SK-N-SH (cell line): ENCODE data around the gene SLC9A4. TPM values are rescaled to one million over a fixed set of nuclear protein-coding genes. Genes with fewer than 3 reads are reported as not detected.

Experiments used
- CTCF ChIA-PET: fragments of 300-600, 350-600 bp; formaldehyde crosslinking; extraction: SDS; loops from one replicate; lab custom pipeline; 2021; lab: Yijun Ruan, JAX
- POLR2A ChIA-PET: fragments of 350-600 bp; sonication (Branson Sonifier 250); formaldehyde crosslinking; extraction: SDS; loops from one replicate; lab custom pipeline; 2020; ENCODE audit warnings: antibody characterized with exemption, inconsistent platforms; lab: Yijun Ruan, JAX
- DNase-seq: peaks from one replicate; pipeline ENCODE4 v3.0.0; 2012
- H2AFZ ChIP-seq: fragments of 200-600 bp; sonication (generic); 2 replicates; pipeline ENCODE4 v1.8.1; 2016; ENCODE audit warnings: antibody characterized with exemption, mild to moderate bottlenecking, low read depth
- H3F3A ChIP-seq: fragments of 200-600 bp; sonication (generic); replicated peaks from 2 replicates; pipeline ENCODE3; 2016; ENCODE audit warnings: antibody characterized with exemption, mild to moderate bottlenecking; ENCODE audit not compliant: insufficient read depth
- H3K27ac ChIP-seq, 2 experiments: fragments of 200-500 bp in 1 of 2; fragments of 200-600 bp in 1 of 2; sonication (Bioruptor generic) in 1 of 2; sonication (generic), shearing (Covaris generic) in 1 of 2; 2 replicates each; pipeline versions ENCODE4 v1.5.1 to v1.6.1; 2014 to 2016; ENCODE audit warnings: low read depth in 2 of 2, inconsistent platforms in 1 of 2, low read length in 1 of 2, mild to moderate bottlenecking in 1 of 2, mixed read lengths in 1 of 2
- H3K27me3 ChIP-seq: fragments of 200-600 bp; sonication (generic), shearing (Covaris generic); 2 replicates; pipeline ENCODE4 v1.6.1; 2016; ENCODE audit warnings: mixed run types; ENCODE audit not compliant: insufficient read depth
- H3K36me3 ChIP-seq, 2 experiments: fragments of 200-500 bp in 1 of 2; fragments of 200-600 bp in 1 of 2; sonication (Bioruptor generic) in 1 of 2; sonication (generic) in 1 of 2; replicated peaks in 1 of 2; 2 replicates each; pipeline versions ENCODE3 to v1.5.1; 2014 to 2016; ENCODE audit warnings: low read length in 1 of 2, mild to moderate bottlenecking in 1 of 2; ENCODE audit not compliant: insufficient read depth in 2 of 2, control insufficient read depth in 1 of 2
- H3K4me1 ChIP-seq, 2 experiments: fragments of 200-500 bp in 1 of 2; fragments of 200-600 bp in 1 of 2; sonication (Bioruptor generic) in 1 of 2; sonication (generic), shearing (Covaris generic) in 1 of 2; 2 replicates each; pipeline versions ENCODE4 v1.5.1 to v1.6.1; 2014 to 2016; ENCODE audit warnings: low read depth in 1 of 2, low read length in 1 of 2, mixed run types in 1 of 2; ENCODE audit not compliant: insufficient read depth in 2 of 2, control insufficient read depth in 1 of 2
- H3K4me2 ChIP-seq: fragments of 200-600 bp; sonication (generic), shearing (Covaris generic); 2 replicates; pipeline ENCODE4 v1.6.1; 2017; ENCODE audit warnings: mixed run types
- H3K4me3 ChIP-seq, 2 experiments: fragments of 200-500 bp in 1 of 2; fragments of 200-600 bp in 1 of 2; sonication (Bioruptor generic) in 1 of 2; sonication (generic), shearing (Covaris generic) in 1 of 2; 2 replicates each; pipeline versions ENCODE4 v1.5.1 to v1.8.1; 2014 to 2016; ENCODE audit warnings: low read depth in 2 of 2, inconsistent platforms in 1 of 2, low read length in 1 of 2, mild to moderate bottlenecking in 1 of 2, mixed read lengths in 1 of 2, moderate library complexity in 1 of 2
- H3K79me2 ChIP-seq: fragments of 200-600 bp; sonication (generic); 2 replicates; pipeline ENCODE4 v1.8.1; 2017; ENCODE audit warnings: mild to moderate bottlenecking; ENCODE audit not compliant: insufficient read depth
- H3K9ac ChIP-seq: fragments of 200-600 bp; sonication (generic); 2 replicates; pipeline ENCODE4 v1.6.1; 2017; ENCODE audit warnings: mixed run types
- H3K9me2 ChIP-seq: fragments of 200-600 bp; sonication (generic); 2 replicates; pipeline ENCODE4 v1.6.1; 2017; ENCODE audit warnings: mixed run types
- H3K9me3 ChIP-seq: fragments of 200-600 bp; sonication (generic); 2 replicates; pipeline ENCODE4 v1.6.1; 2017; ENCODE audit warnings: mixed run types, mild to moderate bottlenecking, moderate library complexity
- H4K20me1 ChIP-seq: fragments of 200-600 bp; sonication (generic); 2 replicates; pipeline ENCODE4 v1.6.1; 2017; ENCODE audit warnings: mild to moderate bottlenecking, mixed run types; ENCODE audit not compliant: insufficient read depth
- CHD2 ChIP-seq: fragments of 150-350 bp; IDR thresholded peaks from 2 replicates; pipeline ENCODE4 v1.6.1; 2018; ENCODE audit warnings: low read length; ENCODE audit not compliant: partially characterized antibody
- EP300 ChIP-seq, 2 experiments: IDR thresholded peaks; 2 replicates each; pipeline versions ENCODE4 v1.4.0 to v1.6.1; 2012; ENCODE audit warnings: borderline replicate concordance in 1 of 2, low read depth in 1 of 2, low read length in 1 of 2
- FOSL2 ChIP-seq: IDR thresholded peaks from 2 replicates; pipeline ENCODE4 v1.4.0; 2012; ENCODE audit warnings: low read depth, mild to moderate bottlenecking, moderate library complexity, borderline replicate concordance
- FOXJ3 ChIP-seq: sonication (generic); formaldehyde crosslinking; IDR thresholded peaks from 2 replicates; pipeline ENCODE4 v1.5.1; 2020; ENCODE audit warnings: mild to moderate bottlenecking, missing genetic modification reagents
- FOXM1 ChIP-seq: IDR thresholded peaks from 2 replicates; pipeline ENCODE4 v1.4.0; 2012; ENCODE audit warnings: low read depth, mild to moderate bottlenecking
- GABPA ChIP-seq: IDR thresholded peaks from 2 replicates; pipeline ENCODE4 v1.4.0; 2012; ENCODE audit warnings: low read depth, mild to moderate bottlenecking
- GATA2 ChIP-seq: sonication (generic); formaldehyde crosslinking; IDR thresholded peaks from 2 replicates; pipeline ENCODE4 v1.5.0; 2020; ENCODE audit warnings: mild to moderate bottlenecking, missing genetic modification reagents
- JUND ChIP-seq: IDR thresholded peaks from 2 replicates; pipeline ENCODE4 v1.4.0; 2012
- MEF2A ChIP-seq: IDR thresholded peaks from 2 replicates; pipeline ENCODE4 v1.4.0; 2012; ENCODE audit warnings: low read depth, borderline replicate concordance
- NFIC ChIP-seq: IDR thresholded peaks from 2 replicates; pipeline ENCODE4 v1.4.0; 2012; ENCODE audit warnings: borderline replicate concordance
- POLR2AphosphoS5 ChIP-seq: IDR thresholded peaks from 2 replicates; pipeline ENCODE4 v1.6.1; 2012; ENCODE audit warnings: low read depth, low read length
- RFX5 ChIP-seq: IDR thresholded peaks from 2 replicates; pipeline ENCODE4 v1.6.1; 2012; ENCODE audit warnings: mild to moderate bottlenecking, improper control_type of control experiment, low read length
- RXRA ChIP-seq: IDR thresholded peaks from 2 replicates; pipeline ENCODE4 v1.4.0; 2012; ENCODE audit warnings: low read depth, mild to moderate bottlenecking, borderline replicate concordance
- SIN3A ChIP-seq: IDR thresholded peaks from 2 replicates; pipeline ENCODE4 v1.6.1; 2012; ENCODE audit warnings: low read depth, mild to moderate bottlenecking, low read length, moderate library complexity, borderline replicate concordance
- SMC3 ChIP-seq: IDR thresholded peaks from 2 replicates; pipeline ENCODE4 v1.6.1; 2012; ENCODE audit warnings: low read depth, low read length, improper control_type of control experiment
- WGBS: methylation state at CpG from one replicate; pipeline ENCODE4 v1.1.6; 2017; ENCODE audit warnings: low lambda C conversion rate; 5-methylcytosine and 5-hydroxymethylcytosine counted together
- polyA plus RNA-seq, 3 experiments: library from polyadenylated mRNA; depleted of rRNA; stranded (reverse); fragments of >200 nt; gene quantifications; 2 replicates each; pipeline ENCODE4 v1.2.3, GENCODE V29; 2012
- TF ChIP-seq, protein P1 (sequence below): fragments of 200-600 bp; sonication (generic); IDR thresholded peaks from 2 replicates; pipeline ENCODE4 v1.6.1; 2017; ENCODE audit warnings: antibody characterized with exemption, mild to moderate bottlenecking, moderate library complexity
- TF ChIP-seq, protein P2 (sequence below): fragments of 150-350 bp; IDR thresholded peaks from 2 replicates; pipeline ENCODE4 v1.6.1; 2017; ENCODE audit warnings: antibody characterized with exemption, low read length, low read depth, borderline replicate concordance
- TF ChIP-seq, protein P3 (sequence below): IDR thresholded peaks from 2 replicates; pipeline ENCODE4; 2012
- TF ChIP-seq, protein P4 (sequence below): IDR thresholded peaks from 2 replicates; pipeline ENCODE4 v1.4.0; 2012; ENCODE audit warnings: low read depth, borderline replicate concordance
- TF ChIP-seq, protein P5 (sequence below): IDR thresholded peaks from 2 replicates; pipeline ENCODE4 v1.4.0; 2012; ENCODE audit warnings: low read depth
- TF ChIP-seq, protein P6 (sequence below): IDR thresholded peaks from 2 replicates; pipeline ENCODE4 v1.4.0; 2012; ENCODE audit warnings: low read depth, borderline replicate concordance

Gene SLC9A4
- polyA plus RNA-seq, 1 of the 3 experiments (the other 2 are of a cell fraction), result 0.07 TPM

DNA sequence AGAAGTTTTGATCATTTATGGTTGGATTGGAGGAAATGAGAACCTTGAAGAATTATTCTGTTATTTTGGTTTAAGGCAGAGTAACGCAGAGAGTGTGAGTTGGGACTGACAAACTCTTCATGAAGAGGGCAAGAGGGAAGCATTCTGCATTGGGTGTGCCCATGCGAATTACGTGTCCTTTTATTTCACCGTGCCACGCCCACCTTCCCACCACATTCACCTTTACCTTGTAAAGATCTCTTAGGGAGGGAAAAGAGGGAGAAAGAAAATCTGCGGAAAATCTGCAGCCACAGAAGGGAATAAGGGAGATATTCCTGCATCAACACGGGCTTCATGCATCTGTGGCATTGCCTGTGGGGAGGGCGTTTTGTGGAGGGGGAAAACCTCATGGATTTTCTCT, 31.8 kb downstream of the SLC9A4 start (continued):
- TF ChIP-seq JUND (no peak), POLR2AphosphoS5 (no peak)
- TF ChIP-seq, protein P1, sequence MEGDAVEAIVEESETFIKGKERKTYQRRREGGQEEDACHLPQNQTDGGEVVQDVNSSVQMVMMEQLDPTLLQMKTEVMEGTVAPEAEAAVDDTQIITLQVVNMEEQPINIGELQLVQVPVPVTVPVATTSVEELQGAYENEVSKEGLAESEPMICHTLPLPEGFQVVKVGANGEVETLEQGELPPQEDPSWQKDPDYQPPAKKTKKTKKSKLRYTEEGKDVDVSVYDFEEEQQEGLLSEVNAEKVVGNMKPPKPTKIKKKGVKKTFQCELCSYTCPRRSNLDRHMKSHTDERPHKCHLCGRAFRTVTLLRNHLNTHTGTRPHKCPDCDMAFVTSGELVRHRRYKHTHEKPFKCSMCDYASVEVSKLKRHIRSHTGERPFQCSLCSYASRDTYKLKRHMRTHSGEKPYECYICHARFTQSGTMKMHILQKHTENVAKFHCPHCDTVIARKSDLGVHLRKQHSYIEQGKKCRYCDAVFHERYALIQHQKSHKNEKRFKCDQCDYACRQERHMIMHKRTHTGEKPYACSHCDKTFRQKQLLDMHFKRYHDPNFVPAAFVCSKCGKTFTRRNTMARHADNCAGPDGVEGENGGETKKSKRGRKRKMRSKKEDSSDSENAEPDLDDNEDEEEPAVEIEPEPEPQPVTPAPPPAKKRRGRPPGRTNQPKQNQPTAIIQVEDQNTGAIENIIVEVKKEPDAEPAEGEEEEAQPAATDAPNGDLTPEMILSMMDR, result no peak

DNA sequence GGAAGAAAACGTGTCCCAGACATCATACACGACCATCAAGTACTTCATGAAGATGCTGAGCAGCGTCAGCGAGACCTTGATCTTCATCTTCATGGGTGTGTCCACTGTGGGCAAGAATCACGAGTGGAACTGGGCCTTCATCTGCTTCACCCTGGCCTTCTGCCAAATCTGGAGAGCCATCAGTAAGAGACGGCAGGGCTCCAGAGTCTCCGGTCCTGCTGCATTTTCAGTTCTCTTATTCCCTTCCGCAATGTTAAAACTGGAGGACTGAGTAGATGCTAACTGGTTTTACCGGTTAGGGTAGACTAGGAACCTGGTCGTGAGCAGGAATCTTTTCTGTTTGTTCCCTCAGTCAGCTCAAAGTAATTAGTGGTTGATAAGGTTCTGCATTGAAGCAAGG, 32.3 kb downstream of the SLC9A4 start:
- Histone ChIP-seq H3K4me2 (no peak overlapping the region), H3K36me3 (no peaks in the 10 kb centered on the region), H3K4me3 (no peak overlapping the region), H3K9ac (no peak overlapping the region)
- POLR2A ChIA-PET, result no interaction called here
- no peak for TF ChIP-seq FOXJ3 (CRISPR knock-in tag)
- no peak for TF ChIP-seq SIN3A
- no peak for TF ChIP-seq CHD2
- no peak for TF ChIP-seq EP300 (IDR thresholded peaks at IDR 0.05; ENCODE audit: borderline replicate concordance in 1 of 2, low read depth in 1 of 2, low read length in 1 of 2)
- no peak for TF ChIP-seq FOSL2
- TF ChIP-seq, protein P2, sequence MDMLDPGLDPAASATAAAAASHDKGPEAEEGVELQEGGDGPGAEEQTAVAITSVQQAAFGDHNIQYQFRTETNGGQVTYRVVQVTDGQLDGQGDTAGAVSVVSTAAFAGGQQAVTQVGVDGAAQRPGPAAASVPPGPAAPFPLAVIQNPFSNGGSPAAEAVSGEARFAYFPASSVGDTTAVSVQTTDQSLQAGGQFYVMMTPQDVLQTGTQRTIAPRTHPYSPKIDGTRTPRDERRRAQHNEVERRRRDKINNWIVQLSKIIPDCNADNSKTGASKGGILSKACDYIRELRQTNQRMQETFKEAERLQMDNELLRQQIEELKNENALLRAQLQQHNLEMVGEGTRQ, result no peak
- no peak for TF ChIP-seq GABPA
- TF ChIP-seq, protein P3, sequence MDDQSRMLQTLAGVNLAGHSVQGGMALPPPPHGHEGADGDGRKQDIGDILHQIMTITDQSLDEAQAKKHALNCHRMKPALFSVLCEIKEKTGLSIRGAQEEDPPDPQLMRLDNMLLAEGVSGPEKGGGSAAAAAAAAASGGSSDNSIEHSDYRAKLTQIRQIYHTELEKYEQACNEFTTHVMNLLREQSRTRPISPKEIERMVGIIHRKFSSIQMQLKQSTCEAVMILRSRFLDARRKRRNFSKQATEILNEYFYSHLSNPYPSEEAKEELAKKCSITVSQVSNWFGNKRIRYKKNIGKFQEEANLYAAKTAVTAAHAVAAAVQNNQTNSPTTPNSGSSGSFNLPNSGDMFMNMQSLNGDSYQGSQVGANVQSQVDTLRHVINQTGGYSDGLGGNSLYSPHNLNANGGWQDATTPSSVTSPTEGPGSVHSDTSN, result no peak
- TF ChIP-seq GATA2 (CRISPR knock-in tag), result no peak
- TF ChIP-seq, protein P4, sequence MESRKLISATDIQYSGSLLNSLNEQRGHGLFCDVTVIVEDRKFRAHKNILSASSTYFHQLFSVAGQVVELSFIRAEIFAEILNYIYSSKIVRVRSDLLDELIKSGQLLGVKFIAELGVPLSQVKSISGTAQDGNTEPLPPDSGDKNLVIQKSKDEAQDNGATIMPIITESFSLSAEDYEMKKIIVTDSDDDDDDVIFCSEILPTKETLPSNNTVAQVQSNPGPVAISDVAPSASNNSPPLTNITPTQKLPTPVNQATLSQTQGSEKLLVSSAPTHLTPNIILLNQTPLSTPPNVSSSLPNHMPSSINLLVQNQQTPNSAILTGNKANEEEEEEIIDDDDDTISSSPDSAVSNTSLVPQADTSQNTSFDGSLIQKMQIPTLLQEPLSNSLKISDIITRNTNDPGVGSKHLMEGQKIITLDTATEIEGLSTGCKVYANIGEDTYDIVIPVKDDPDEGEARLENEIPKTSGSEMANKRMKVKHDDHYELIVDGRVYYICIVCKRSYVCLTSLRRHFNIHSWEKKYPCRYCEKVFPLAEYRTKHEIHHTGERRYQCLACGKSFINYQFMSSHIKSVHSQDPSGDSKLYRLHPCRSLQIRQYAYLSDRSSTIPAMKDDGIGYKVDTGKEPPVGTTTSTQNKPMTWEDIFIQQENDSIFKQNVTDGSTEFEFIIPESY, result no peak
- TF ChIP-seq, protein P5, sequence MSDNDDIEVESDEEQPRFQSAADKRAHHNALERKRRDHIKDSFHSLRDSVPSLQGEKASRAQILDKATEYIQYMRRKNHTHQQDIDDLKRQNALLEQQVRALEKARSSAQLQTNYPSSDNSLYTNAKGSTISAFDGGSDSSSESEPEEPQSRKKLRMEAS, result no peak
- TF ChIP-seq RXRA, result no peak
- no peak for TF ChIP-seq MEF2A
- no peak for TF ChIP-seq FOXM1
- no peak for TF ChIP-seq RFX5
- TF ChIP-seq NFIC, result no peak; the same call in 1 of the 2 replicates
- TF ChIP-seq, protein P6, sequence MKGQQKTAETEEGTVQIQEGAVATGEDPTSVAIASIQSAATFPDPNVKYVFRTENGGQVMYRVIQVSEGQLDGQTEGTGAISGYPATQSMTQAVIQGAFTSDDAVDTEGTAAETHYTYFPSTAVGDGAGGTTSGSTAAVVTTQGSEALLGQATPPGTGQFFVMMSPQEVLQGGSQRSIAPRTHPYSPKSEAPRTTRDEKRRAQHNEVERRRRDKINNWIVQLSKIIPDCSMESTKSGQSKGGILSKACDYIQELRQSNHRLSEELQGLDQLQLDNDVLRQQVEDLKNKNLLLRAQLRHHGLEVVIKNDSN, result no peak
- TF ChIP-seq SMC3, result no peak
- TF ChIP-seq, all 33 proteins: peak for 0
- H3K9me3 ChIP-seq, result no peaks in the 10 kb centered on the region
- no peaks in the 10 kb centered on the region for H3F3A ChIP-seq
- H3K9me2 ChIP-seq, result no peaks in the 10 kb centered on the region
- no peak overlapping the region for H3K27ac ChIP-seq
- no peak overlapping the region for H2AFZ ChIP-seq
- DNase-seq, result no peak
- no peaks in the 10 kb centered on the region for H3K4me1 ChIP-seq
- H4K20me1 ChIP-seq, result no peaks in the 10 kb centered on the region
- 34% methylated on average over 10 of the region's 10 CpGs for WGBS
- H3K27me3 ChIP-seq, result no peaks in the 10 kb centered on the region
- no peaks in the 10 kb centered on the region for H3K79me2 ChIP-seq
- CTCF ChIA-PET, result interaction anchor here (2.1 kb wide), 1 partner anchor 32 kb away, joined by 6 read pairs; the partner anchor contains the start of gene SLC9A4
